ENCODE results near the gene PLA2G4E. TPM values are rescaled to one million over a fixed set of nuclear protein-coding genes. Genes with fewer than 3 reads are reported as not detected.

PLA2G4E gene
- total RNA-seq, 4 donors from 2014 or later, result not detected

GRCh38 chr15:41984622-41985021 lies 36.2 kb downstream of the PLA2G4E start:
- H3K4me1 ChIP-seq, result peaks cover 0 to 8% (median 8%) of the 10 kb centered on the region in 4 donors
- H3K9me3 ChIP-seq, result no peaks in the 10 kb centered on the region
- intact Hi-C loops (cut with DNase I), result no loop called here
- H3K4me3 ChIP-seq, result no peak overlapping the region
- H3K27me3 ChIP-seq, result no peaks in the 10 kb centered on the region
- no peaks in the 10 kb centered on the region for H3K36me3 ChIP-seq
- DNase-seq (ENCODE audit: extremely low spot score), result no peak
- no peak overlapping the region for H3K27ac ChIP-seq (replicated peaks in 1 of 4)
- WGBS, result 97% methylated on average over 5 of the region's 5 CpGs
- no peak for TF ChIP-seq EP300 (IDR thresholded peaks at IDR 0.05)
- no peak for TF ChIP-seq CTCF (IDR thresholded peaks at IDR 0.05)
- TF ChIP-seq POLR2AphosphoS5 (IDR thresholded peaks at IDR 0.05), result no peak
- no peak for TF ChIP-seq POLR2A (IDR thresholded peaks at IDR 0.05; ENCODE audit: low read depth)

GRCh38 chr15:41983621-41984571 lies 36.9 kb downstream of the PLA2G4E start:
- intact Hi-C loops (cut with DNase I), result no loop called here
- Histone ChIP-seq H3K9me3 (no peaks in the 10 kb centered on the region), H3K27me3 (no peaks in the 10 kb centered on the region), H3K4me3 (no peak overlapping the region), H3K27ac (replicated peaks in 1 of 4) (no peak overlapping the region), H3K36me3 (no peaks in the 10 kb centered on the region), H3K4me1 (peaks cover 0 to 8% (median 8%) of the 10 kb centered on the region in 4 donors)
- no peak for TF ChIP-seq CTCF (IDR thresholded peaks at IDR 0.05)
- no peak for TF ChIP-seq POLR2AphosphoS5 (IDR thresholded peaks at IDR 0.05)
- no peak for TF ChIP-seq POLR2A (IDR thresholded peaks at IDR 0.05; ENCODE audit: low read depth)
- no peak for TF ChIP-seq EP300 (IDR thresholded peaks at IDR 0.05)
- DNase-seq (ENCODE audit: extremely low spot score), result no peak
- WGBS, result 97% methylated on average over 17 of the region's 17 CpGs

DNA sequence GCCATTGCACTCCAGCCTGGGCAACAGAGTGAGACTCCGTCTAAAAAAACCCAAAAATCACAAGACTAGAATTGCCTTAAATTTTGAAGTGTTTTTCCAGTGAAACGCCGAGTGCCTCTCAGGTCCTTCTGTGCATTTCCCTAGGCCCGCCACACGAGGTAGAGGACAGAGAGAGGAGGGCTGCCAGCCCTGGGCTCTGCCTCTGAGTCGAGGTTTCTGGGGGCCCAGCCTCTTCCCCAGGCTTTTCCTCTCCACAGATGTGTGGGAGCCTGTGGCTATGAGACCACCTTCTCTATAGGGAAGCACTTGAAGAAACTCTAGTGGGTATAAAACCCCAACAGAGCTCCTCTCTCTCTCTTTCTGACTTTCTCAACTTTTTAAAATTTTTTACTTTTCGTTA lies 37.6 kb downstream of the PLA2G4E start:
- no peak for DNase-seq (ENCODE audit: extremely low spot score)
- intact Hi-C loops (cut with DNase I), result no loop called here
- H3K27me3 ChIP-seq, result no peaks in the 10 kb centered on the region
- no peaks in the 10 kb centered on the region for H3K36me3 ChIP-seq
- peaks cover 0 to 8% (median 8%) of the 10 kb centered on the region in 4 donors for H3K4me1 ChIP-seq
- TF ChIP-seq POLR2AphosphoS5 (IDR thresholded peaks at IDR 0.05) (no peak), EP300 (IDR thresholded peaks at IDR 0.05) (no peak), POLR2A (IDR thresholded peaks at IDR 0.05; ENCODE audit: low read depth) (no peak), CTCF (IDR thresholded peaks at IDR 0.05) (no peak)
- 82% methylated on average over 7 of the region's 7 CpGs for WGBS
- H3K9me3 ChIP-seq, result no peaks in the 10 kb centered on the region
- no peak overlapping the region for H3K4me3 ChIP-seq
- no peak overlapping the region for H3K27ac ChIP-seq (replicated peaks in 1 of 4)

- WGBS, result 92% methylated on average over 10 of the region's 10 CpGs
- no peaks in the 10 kb centered on the region for H3K36me3 ChIP-seq
- no peak overlapping the region for H3K4me3 ChIP-seq
- no peak overlapping the region for H3K27ac ChIP-seq (replicated peaks in 1 of 4)
- peaks cover 0 to 8% (median 8%) of the 10 kb centered on the region in 4 donors for H3K4me1 ChIP-seq
- H3K27me3 ChIP-seq, result no peaks in the 10 kb centered on the region
- no peak for DNase-seq (ENCODE audit: extremely low spot score)
- H3K9me3 ChIP-seq, result no peaks in the 10 kb centered on the region
- intact Hi-C loops (cut with DNase I), result no loop called here
- TF ChIP-seq EP300 (IDR thresholded peaks at IDR 0.05) (no peak), CTCF (IDR thresholded peaks at IDR 0.05) (no peak), POLR2AphosphoS5 (IDR thresholded peaks at IDR 0.05) (no peak), POLR2A (IDR thresholded peaks at IDR 0.05; ENCODE audit: low read depth) (no peak)
Observed at GRCh38 chr15:41982133-41982930, 38.5 kb downstream of the PLA2G4E start.

Data from esophagus muscularis mucosa (tissue), 4 donors.